Epithelial cell of esophagus (primary cell): Measurements from ENCODE around the gene KLF17.

Source experiments
- DNase-seq: peaks from one replicate; pipeline ENCODE4 v3.0.0; 2010; ENCODE audit warnings: low read depth
- H3K4me3 ChIP-seq: 2 replicates; pipeline ENCODE4 v1.5.1; 2011; ENCODE audit warnings: mild to moderate bottlenecking, low read length, control low read depth
- TF ChIP-seq, protein P1 (sequence below): IDR thresholded peaks from 2 replicates; pipeline ENCODE4 v1.5.1; 2011; ENCODE audit warnings: low read depth, mild to moderate bottlenecking, low read length, control low read depth, inconsistent platforms; ENCODE audit not compliant: insufficient read depth; ENCODE audit errors: missing control alignments

The KLF17 gene, protein sequence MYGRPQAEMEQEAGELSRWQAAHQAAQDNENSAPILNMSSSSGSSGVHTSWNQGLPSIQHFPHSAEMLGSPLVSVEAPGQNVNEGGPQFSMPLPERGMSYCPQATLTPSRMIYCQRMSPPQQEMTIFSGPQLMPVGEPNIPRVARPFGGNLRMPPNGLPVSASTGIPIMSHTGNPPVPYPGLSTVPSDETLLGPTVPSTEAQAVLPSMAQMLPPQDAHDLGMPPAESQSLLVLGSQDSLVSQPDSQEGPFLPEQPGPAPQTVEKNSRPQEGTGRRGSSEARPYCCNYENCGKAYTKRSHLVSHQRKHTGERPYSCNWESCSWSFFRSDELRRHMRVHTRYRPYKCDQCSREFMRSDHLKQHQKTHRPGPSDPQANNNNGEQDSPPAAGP

DNA sequence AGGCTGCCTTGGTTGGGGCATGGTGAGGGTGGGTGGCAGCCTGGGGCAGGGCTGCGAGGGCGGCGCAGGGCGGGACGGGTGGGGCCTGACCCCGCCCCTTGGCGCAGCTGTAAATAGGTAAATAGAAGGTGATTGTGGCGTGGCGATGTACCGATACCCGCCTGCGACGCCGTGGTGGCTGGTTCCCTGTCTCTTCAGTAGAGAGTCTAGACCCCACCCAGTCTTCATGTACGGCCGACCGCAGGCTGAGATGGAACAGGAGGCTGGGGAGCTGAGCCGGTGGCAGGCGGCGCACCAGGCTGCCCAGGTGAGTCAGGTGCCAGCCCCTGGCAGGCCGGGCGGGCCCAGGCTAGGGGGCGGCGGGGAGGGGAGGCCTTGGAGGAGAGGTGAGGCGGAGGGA, at the start of gene KLF17:
KLF17 (plus strand) TSS at position 140 of the 400 bp plus-strand sequence; CDS start at position 227, 87 bp downstream.
- TF ChIP-seq, protein P1, sequence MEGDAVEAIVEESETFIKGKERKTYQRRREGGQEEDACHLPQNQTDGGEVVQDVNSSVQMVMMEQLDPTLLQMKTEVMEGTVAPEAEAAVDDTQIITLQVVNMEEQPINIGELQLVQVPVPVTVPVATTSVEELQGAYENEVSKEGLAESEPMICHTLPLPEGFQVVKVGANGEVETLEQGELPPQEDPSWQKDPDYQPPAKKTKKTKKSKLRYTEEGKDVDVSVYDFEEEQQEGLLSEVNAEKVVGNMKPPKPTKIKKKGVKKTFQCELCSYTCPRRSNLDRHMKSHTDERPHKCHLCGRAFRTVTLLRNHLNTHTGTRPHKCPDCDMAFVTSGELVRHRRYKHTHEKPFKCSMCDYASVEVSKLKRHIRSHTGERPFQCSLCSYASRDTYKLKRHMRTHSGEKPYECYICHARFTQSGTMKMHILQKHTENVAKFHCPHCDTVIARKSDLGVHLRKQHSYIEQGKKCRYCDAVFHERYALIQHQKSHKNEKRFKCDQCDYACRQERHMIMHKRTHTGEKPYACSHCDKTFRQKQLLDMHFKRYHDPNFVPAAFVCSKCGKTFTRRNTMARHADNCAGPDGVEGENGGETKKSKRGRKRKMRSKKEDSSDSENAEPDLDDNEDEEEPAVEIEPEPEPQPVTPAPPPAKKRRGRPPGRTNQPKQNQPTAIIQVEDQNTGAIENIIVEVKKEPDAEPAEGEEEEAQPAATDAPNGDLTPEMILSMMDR: no peak
- H3K4me3 ChIP-seq: no peak within 1 kb of the TSS
- DNase-seq: no peak

DNA sequence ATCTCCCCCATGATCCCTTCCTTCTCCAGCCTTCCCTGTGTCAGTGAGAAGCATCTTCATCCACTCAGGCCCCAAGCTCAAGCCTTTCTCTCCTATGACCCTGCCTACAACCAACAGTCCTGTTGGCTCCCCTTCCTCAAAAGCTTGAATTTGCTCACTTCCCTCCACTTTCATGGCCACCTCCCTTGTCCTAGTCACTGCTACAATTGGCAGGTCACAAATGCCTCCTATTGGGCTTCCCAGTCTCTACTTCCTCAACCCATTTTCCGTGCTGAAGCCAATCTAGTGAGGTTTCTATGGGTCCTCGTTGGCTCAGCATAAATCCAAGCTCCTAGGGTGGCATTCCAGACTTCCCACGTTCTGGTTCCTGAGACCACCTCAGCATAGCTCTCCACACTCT, 47.2 kb upstream of the KLF17 start:
- TF ChIP-seq, protein P1: no peak
- no peak overlapping the region for H3K4me3 ChIP-seq
- DNase-seq: no peak

DNA sequence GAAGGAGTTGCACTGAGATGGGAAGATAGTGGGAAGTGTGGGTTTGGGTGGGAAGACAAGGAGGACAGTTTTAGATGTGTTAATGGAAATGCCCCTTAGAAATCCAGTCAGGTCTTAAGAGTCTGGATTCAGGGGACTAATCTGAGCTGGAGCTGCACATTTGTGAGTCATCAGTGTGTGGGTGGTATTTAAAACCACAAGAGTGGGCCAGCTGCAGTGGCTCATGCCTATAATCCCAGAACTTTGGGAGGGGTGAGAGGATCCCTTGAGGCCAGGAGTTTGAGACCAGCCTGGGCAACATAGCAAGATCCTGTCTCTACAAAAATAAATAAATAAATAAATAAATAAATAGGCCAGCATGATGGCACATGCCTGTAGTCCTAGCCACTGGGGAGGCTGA, 46.4 kb upstream of the KLF17 start:
- TF ChIP-seq, protein P1: no peak
- DNase-seq: peak; percentile 77
- no peak overlapping the region for H3K4me3 ChIP-seq

DNA sequence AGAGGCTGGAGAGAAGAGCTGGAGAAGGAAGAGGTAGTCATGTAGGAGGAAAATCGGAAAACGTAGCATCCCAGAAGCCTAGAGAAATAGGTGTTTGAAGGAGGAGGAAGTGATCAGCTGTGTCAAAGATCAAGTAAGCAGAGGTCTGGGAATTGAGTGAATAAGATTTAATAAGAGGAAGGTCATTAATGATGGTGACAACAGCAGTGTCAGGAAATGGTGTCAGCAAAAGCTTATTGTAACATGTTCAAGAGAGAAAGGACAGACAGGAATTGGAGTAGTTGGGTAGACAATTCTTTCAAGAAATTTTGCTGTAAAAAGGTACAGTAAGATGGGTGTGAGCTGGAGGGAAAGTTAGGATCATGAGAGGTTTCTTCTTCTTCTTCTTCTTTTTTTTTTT, 45.8 kb upstream of the KLF17 start:
- DNase-seq: no peak
- TF ChIP-seq, protein P1: no peak
- H3K4me3 ChIP-seq: no peak overlapping the region

DNA sequence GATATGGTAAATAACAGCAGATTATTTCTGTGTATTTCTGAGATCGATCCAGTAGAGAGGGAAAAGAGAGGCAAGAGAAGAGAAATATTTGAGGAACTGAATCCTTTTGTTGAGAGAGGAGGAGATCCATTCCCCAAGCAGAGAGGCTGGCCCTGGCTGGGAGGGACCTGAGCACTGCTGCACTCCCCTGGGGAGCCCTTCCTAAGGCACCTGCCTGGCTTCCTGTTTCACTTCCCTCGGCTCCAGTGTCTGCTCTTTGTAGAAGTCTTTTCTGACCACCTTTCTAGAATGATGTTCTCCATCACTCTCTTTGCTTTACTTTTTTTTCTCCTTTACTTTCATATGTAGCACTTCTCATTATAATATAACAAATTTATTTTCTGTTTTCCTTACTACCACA, 45.1 kb upstream of the KLF17 start:
- H3K4me3 ChIP-seq: no peak overlapping the region
- TF ChIP-seq, protein P1: no peak
- no peak for DNase-seq

DNA sequence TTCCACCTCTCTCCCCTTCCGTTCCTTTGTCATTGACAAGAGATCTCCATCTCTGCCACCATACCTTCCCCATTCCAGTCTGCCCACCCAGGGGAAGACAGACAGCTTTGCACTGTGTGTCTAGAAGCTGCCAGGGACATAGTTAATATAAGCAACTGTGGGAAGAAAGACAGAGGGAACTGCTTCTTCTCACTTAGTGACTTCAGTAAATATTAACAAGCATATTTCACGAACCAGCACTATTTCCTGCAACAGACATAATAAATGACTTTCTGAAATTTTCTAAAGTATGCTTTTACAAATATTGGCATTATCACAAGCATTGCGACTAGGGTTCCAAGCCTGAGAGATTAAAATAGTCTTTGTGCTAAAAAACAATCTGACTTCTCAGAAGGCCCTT, 44.2 kb upstream of the KLF17 start:
- TF ChIP-seq, protein P1: no peak
- no peak for DNase-seq
- H3K4me3 ChIP-seq: no peak overlapping the region

DNA sequence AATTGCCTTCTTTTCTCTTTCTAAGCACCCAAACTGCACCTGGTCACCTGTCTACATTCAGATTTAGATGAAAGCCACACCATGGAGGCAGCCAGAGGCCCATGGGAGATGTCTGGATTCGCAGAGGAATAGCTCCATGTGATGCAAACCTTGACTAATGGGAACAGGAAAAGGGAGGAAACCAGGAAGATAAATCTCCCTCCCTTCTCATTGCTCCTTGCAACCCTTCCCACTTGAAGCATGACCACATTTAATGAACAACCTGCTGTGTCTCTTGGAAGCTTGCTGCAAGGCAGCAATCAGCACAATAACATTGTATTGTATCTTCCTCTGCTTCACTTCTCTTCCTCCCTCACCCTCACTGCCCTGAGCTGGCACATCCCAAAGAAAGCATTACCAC, 42.6 kb upstream of the KLF17 start:
- TF ChIP-seq, protein P1: no peak
- H3K4me3 ChIP-seq: no peak overlapping the region
- DNase-seq: peak; percentile 32
